ENCODE results near the gene FREM1. TPM values are rescaled to one million over a fixed set of nuclear protein-coding genes. Genes with fewer than 3 reads are reported as not detected.

The FREM1 gene
- total RNA-seq, 1 donor from 2014 or later: 2.2 TPM

DNA sequence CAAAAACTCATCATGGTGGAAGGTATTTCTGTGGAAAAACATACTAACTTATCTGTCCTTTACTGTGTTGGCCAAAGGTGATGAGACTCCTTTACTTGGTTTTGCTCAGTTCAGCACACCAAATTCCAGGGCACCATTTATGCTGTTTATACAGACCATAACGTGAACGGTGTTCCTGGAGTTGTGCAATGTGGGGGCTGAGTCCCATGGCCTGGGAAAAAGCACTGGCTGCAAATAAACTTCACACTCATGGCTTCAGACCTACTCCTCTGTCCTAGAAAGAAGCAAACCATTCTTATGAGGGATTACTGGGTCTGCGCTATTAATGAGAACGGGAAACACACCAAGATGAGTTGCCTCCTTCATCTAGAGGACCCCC lies 10.4 kb downstream of the FREM1 start:
- no peak overlapping the region for H3K27ac Mint-ChIP-seq (ENCODE audit: unreplicated experiment)
- H3K36me3 Mint-ChIP-seq (ENCODE audit: unreplicated experiment): no peaks in the 10 kb centered on the region
- no peak overlapping the region for H3K4me3 Mint-ChIP-seq (ENCODE audit: unreplicated experiment)
- H3K4me1 Mint-ChIP-seq (ENCODE audit: unreplicated experiment): no peaks in the 10 kb centered on the region
- no peaks in the 10 kb centered on the region for H3K9me3 Mint-ChIP-seq (ENCODE audit: unreplicated experiment)
- no peak for DNase-seq (ENCODE audit: extremely low spot score, unreplicated experiment)
- TF ChIP-seq, protein P1, sequence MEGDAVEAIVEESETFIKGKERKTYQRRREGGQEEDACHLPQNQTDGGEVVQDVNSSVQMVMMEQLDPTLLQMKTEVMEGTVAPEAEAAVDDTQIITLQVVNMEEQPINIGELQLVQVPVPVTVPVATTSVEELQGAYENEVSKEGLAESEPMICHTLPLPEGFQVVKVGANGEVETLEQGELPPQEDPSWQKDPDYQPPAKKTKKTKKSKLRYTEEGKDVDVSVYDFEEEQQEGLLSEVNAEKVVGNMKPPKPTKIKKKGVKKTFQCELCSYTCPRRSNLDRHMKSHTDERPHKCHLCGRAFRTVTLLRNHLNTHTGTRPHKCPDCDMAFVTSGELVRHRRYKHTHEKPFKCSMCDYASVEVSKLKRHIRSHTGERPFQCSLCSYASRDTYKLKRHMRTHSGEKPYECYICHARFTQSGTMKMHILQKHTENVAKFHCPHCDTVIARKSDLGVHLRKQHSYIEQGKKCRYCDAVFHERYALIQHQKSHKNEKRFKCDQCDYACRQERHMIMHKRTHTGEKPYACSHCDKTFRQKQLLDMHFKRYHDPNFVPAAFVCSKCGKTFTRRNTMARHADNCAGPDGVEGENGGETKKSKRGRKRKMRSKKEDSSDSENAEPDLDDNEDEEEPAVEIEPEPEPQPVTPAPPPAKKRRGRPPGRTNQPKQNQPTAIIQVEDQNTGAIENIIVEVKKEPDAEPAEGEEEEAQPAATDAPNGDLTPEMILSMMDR (IDR thresholded peaks at IDR 0.05): no peak
- H3K27me3 Mint-ChIP-seq (ENCODE audit: unreplicated experiment): no peaks in the 10 kb centered on the region

- TF ChIP-seq, protein P1 (IDR thresholded peaks at IDR 0.05): no peak
- Mint-ChIP-seq H3K27me3 (ENCODE audit: unreplicated experiment) (no peaks in the 10 kb centered on the region), H3K4me1 (ENCODE audit: unreplicated experiment) (no peaks in the 10 kb centered on the region), H3K9me3 (ENCODE audit: unreplicated experiment) (no peaks in the 10 kb centered on the region), H3K36me3 (ENCODE audit: unreplicated experiment) (no peaks in the 10 kb centered on the region), H3K4me3 (ENCODE audit: unreplicated experiment) (no peak overlapping the region), H3K27ac (ENCODE audit: unreplicated experiment) (no peak overlapping the region)
- no peak for DNase-seq (ENCODE audit: extremely low spot score, unreplicated experiment)
Measured at GRCh38 chr9:14899042-14899814, 11.0 kb downstream of the FREM1 start.

DNA sequence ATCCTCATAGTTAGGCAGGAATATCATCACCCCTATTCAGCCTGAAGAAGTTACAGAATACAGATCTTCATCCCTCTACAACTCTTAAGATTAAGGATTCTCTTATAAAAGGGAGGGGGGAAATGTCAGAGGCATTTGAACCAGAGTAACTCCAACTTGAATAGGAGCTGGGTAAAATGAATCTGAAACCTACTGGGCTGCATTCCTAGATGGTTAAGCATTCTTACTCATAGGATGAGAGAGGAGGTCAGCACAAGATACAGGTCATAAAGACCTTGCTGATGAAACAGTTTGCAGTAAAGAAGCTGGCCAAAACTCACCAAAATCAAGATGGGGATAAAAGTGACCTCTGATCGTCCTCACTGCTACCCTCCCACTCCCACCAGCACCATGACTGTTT lies 14.4 kb downstream of the FREM1 start:
- Mint-ChIP-seq H3K27me3 (ENCODE audit: unreplicated experiment) (peaks cover 2% of the 10 kb centered on the region), H3K4me1 (ENCODE audit: unreplicated experiment) (no peaks in the 10 kb centered on the region), H3K36me3 (ENCODE audit: unreplicated experiment) (no peaks in the 10 kb centered on the region), H3K9me3 (ENCODE audit: unreplicated experiment) (no peaks in the 10 kb centered on the region), H3K27ac (ENCODE audit: unreplicated experiment) (no peak overlapping the region), H3K4me3 (ENCODE audit: unreplicated experiment) (no peak overlapping the region)
- TF ChIP-seq, protein P1 (IDR thresholded peaks at IDR 0.05): no peak
- DNase-seq (ENCODE audit: extremely low spot score, unreplicated experiment): no peak

GRCh38 chr9:14893280-14893679 lies 16.9 kb downstream of the FREM1 start:
- no peak for DNase-seq (ENCODE audit: extremely low spot score, unreplicated experiment)
- TF ChIP-seq, protein P1 (IDR thresholded peaks at IDR 0.05): no peak
- Mint-ChIP-seq H3K4me3 (ENCODE audit: unreplicated experiment) (no peak overlapping the region), H3K9me3 (ENCODE audit: unreplicated experiment) (no peaks in the 10 kb centered on the region), H3K4me1 (ENCODE audit: unreplicated experiment) (no peaks in the 10 kb centered on the region), H3K36me3 (ENCODE audit: unreplicated experiment) (no peaks in the 10 kb centered on the region), H3K27ac (ENCODE audit: unreplicated experiment) (no peak overlapping the region), H3K27me3 (ENCODE audit: unreplicated experiment) (peaks cover 6% of the 10 kb centered on the region)

DNA sequence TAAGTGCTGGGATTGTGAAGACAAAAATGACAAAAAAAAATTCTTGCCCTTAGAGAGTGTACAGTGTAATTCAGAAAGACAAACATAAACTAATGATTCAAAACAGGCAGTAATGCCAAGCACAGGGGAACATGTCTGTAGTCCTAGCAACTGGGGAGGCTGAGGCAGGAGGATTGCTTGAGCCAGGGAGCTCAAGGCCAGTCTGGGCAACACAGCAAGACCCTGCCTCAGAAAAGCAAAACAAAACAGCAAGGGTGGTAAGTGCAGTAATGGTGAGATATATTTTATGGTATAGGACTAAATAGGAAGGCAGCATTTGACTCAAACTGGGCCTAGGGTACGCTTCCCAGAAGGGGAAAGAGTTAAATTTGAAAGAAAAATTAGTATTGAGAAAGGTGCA lies 18.9 kb downstream of the FREM1 start:
- Mint-ChIP-seq H3K4me1 (ENCODE audit: unreplicated experiment) (peaks cover 7% of the 10 kb centered on the region), H3K27me3 (ENCODE audit: unreplicated experiment) (peaks cover 6% of the 10 kb centered on the region), H3K9me3 (ENCODE audit: unreplicated experiment) (no peaks in the 10 kb centered on the region), H3K27ac (ENCODE audit: unreplicated experiment) (no peak overlapping the region), H3K4me3 (ENCODE audit: unreplicated experiment) (no peak overlapping the region), H3K36me3 (ENCODE audit: unreplicated experiment) (no peaks in the 10 kb centered on the region)
- TF ChIP-seq, protein P1 (IDR thresholded peaks at IDR 0.05): no peak
- DNase-seq (ENCODE audit: extremely low spot score, unreplicated experiment): no peak
